Measurements from ENCODE around the gene KRTAP10-2.
"Not testable (repeated sequence)": the region's sequence is repeated elsewhere in the genome, so short reads cannot be mapped to it uniquely, and the experiment has no call there.

GRCh38 chr21:44591801-44592130 is 40.5 kb upstream of the KRTAP10-2 start:
- not testable (repeated sequence) for TF ChIP-seq MAZ (CRISPR knock-in tag; conservative IDR thresholded peaks at IDR 0.05 in 1 of 2, IDR thresholded peaks at IDR 0.05 in 1 of 2); ZBTB17 (CRISPR knock-in tag; IDR thresholded peaks at IDR 0.05)

All from K562 (cell line).